Thoracic aorta (tissue), 2 donors: ENCODE results near the gene DDX3X. TPM values are rescaled to one million over a fixed set of nuclear protein-coding genes. Genes with fewer than 3 reads are reported as not detected.
"Not testable (repeated sequence)": the region's sequence is repeated elsewhere in the genome, so short reads cannot be mapped to it uniquely, and the experiment has no call there.

Experiments
- ATAC-seq: fragments of 150-250 bp; one replicate; pipeline ENCODE4 v1.8.0; 2017; ENCODE audit warnings: low read depth; ENCODE audit not compliant: insufficient number of reproducible peaks, low FRiP score
- DNase-seq: peaks from one replicate; pipeline ENCODE4 v3.0.0-alpha.2; 2020; ENCODE audit warnings: low spot score
- H3K27ac ChIP-seq, 2 donors: fragments of 200-600 bp; sonication (generic); 1 replicate in 1 of 2; 2 replicates in 1 of 2; pipeline ENCODE4 v1.5.1; 2016; ENCODE audit warnings: mild to moderate bottlenecking in 2 of 2, moderate library complexity in 2 of 2
- H3K27me3 ChIP-seq: fragments of 200-600 bp; sonication (generic); replicated peaks from 2 replicates; pipeline ENCODE4 v1.6.0; 2016; ENCODE audit warnings: mild to moderate bottlenecking; ENCODE audit not compliant: insufficient read depth
- H3K36me3 ChIP-seq: fragments of 200-600 bp; sonication (generic); one replicate; pipeline ENCODE4 v1.5.1; 2016
- H3K4me1 ChIP-seq, 2 donors: fragments of 200-600 bp; sonication (generic); 1 replicate in 1 of 2; 2 replicates in 1 of 2; pipeline versions ENCODE4 v1.5.1 to v1.6.0; 2016; ENCODE audit warnings: low read depth in 2 of 2, mild to moderate bottlenecking in 1 of 2; ENCODE audit not compliant: control insufficient read depth in 1 of 2
- H3K4me3 ChIP-seq: fragments of 200-600 bp; sonication (generic); 2 replicates; pipeline ENCODE4 v1.5.1; 2016; ENCODE audit warnings: mild to moderate bottlenecking
- H3K9me3 ChIP-seq: fragments of 200-600 bp; sonication (generic); 2 replicates; pipeline ENCODE4 v1.5.1; 2016
- CTCF ChIP-seq: fragments of 200-600 bp; sonication (generic); IDR thresholded peaks from one replicate; pipeline ENCODE4 v1.5.1; 2019; ENCODE audit warnings: antibody characterized with exemption
- total RNA-seq, 2 donors: library from RNA; depleted of rRNA; stranded (reverse); fragments of >200 nt; gene quantifications; one replicate each; pipeline versions ENCODE4 v1.1.0 to v1.2.3, GENCODE V29; 2016

Gene DDX3X
- total RNA-seq, 2 donors from 2014 or later = 172 to 320 TPM

GRCh38 chrX:41394293-41394692, 60.3 kb downstream of the DDX3X start:
- no peak for DNase-seq
- Histone ChIP-seq H3K4me3 (no peak overlapping the region), H3K27ac (no peak overlapping the region), H3K36me3 (no peaks in the 10 kb centered on the region), H3K4me1 (no peaks in the 10 kb centered on the region), H3K9me3 (no peaks in the 10 kb centered on the region), H3K27me3 (no peaks in the 10 kb centered on the region)
- ATAC-seq = no peak
- no peak for TF ChIP-seq CTCF

- TF ChIP-seq CTCF = no peak
- DNase-seq = no peak
- no peaks in the 10 kb centered on the region for H3K36me3 ChIP-seq
- H3K9me3 ChIP-seq = no peaks in the 10 kb centered on the region
- no peaks in the 10 kb centered on the region for H3K27me3 ChIP-seq
- no peak for ATAC-seq
- H3K4me1 ChIP-seq = no peaks in the 10 kb centered on the region
- no peak overlapping the region for H3K27ac ChIP-seq
- no peak overlapping the region for H3K4me3 ChIP-seq
These were observed 63.3 kb downstream of the DDX3X start for GRCh38 chrX:41397219-41397618.

- Histone ChIP-seq H3K36me3 (no peaks in the 10 kb centered on the region), H3K4me3 (no peak overlapping the region), H3K27me3 (no peaks in the 10 kb centered on the region), H3K9me3 (no peaks in the 10 kb centered on the region), H3K27ac (no peak overlapping the region), H3K4me1 (no peaks in the 10 kb centered on the region)
- ATAC-seq = no peak
- DNase-seq = no peak
- no peak for TF ChIP-seq CTCF
These were observed 63.8 kb downstream of the DDX3X start for GRCh38 chrX:41397768-41398167.

- DNase-seq, H3K9me3 ChIP-seq, H3K27ac ChIP-seq, H3K36me3 ChIP-seq, H3K27me3 ChIP-seq, H3K4me1 ChIP-seq, H3K4me3 ChIP-seq, ATAC-seq: not testable (repeated sequence)
These were observed 68.6 kb downstream of the DDX3X start for GRCh38 chrX:41402556-41402955.

- no peaks in the 10 kb centered on the region for H3K9me3 ChIP-seq
- no peaks in the 10 kb centered on the region for H3K27me3 ChIP-seq
- no peak overlapping the region for H3K27ac ChIP-seq
- DNase-seq (no peak), ATAC-seq (no peak)
- no peaks in the 10 kb centered on the region for H3K36me3 ChIP-seq
- no peaks in the 10 kb centered on the region for H3K4me1 ChIP-seq
- no peak overlapping the region for H3K4me3 ChIP-seq
- no peak for TF ChIP-seq CTCF
These were observed 71.6 kb downstream of the DDX3X start for GRCh38 chrX:41405551-41405950.

GRCh38 chrX:41406201-41406600, 72.2 kb downstream of the DDX3X start:
- no peaks in the 10 kb centered on the region for H3K36me3 ChIP-seq

More at GRCh38 chrX:41406201-41406600, 72.2 kb downstream of the DDX3X start:
- ATAC-seq = no peak
- no peak for DNase-seq
- no peak for TF ChIP-seq CTCF
- Histone ChIP-seq H3K27ac (no peak overlapping the region), H3K4me3 (no peak overlapping the region), H3K27me3 (no peaks in the 10 kb centered on the region), H3K9me3 (no peaks in the 10 kb centered on the region), H3K4me1 (no peaks in the 10 kb centered on the region)
